Vagina (tissue), 2 donors: ENCODE measurements around the gene DBNDD1. TPM values are rescaled to one million over a fixed set of nuclear protein-coding genes. Genes with fewer than 3 reads are reported as not detected.

Experiments
- DNase-seq, 2 donors: peaks; one replicate each; pipeline ENCODE4 v3.0.0-alpha.2; 2017; ENCODE audit errors: extremely low spot score in 2 of 2
- H3K27ac ChIP-seq: fragments of 200-600 bp; sonication (generic); one replicate; pipeline ENCODE4 v1.5.1; 2019
- H3K27me3 ChIP-seq: fragments of 200-600 bp; sonication (generic); one replicate; pipeline ENCODE4 v1.5.1; 2019
- H3K36me3 ChIP-seq, 2 donors: fragments of 200-600 bp; sonication (generic); one replicate each; pipeline ENCODE4 v1.5.1; 2017 to 2019
- H3K4me1 ChIP-seq: fragments of 200-600 bp; sonication (generic); one replicate; pipeline ENCODE4 v1.5.1; 2019
- H3K4me3 ChIP-seq, 2 donors: fragments of 200-600 bp; sonication (generic); 1 replicate in 1 of 2; 2 replicates in 1 of 2; pipeline ENCODE4 v1.5.1; 2016 to 2019
- H3K9me3 ChIP-seq: fragments of 200-600 bp; sonication (generic); one replicate; pipeline ENCODE4 v1.5.1; 2019
- POLR2A ChIP-seq, 2 donors: fragments of 450-650 bp; IDR thresholded peaks; one replicate each; pipeline ENCODE4 v1.6.1; 2017; ENCODE audit warnings: antibody characterized with exemption in 2 of 2, mild to moderate bottlenecking in 2 of 2, moderate library complexity in 2 of 2
- POLR2AphosphoS5 ChIP-seq, 2 donors: sonication (generic); formaldehyde crosslinking; IDR thresholded peaks; one replicate each; pipeline ENCODE4 v1.9.0; 2017; ENCODE audit warnings: antibody characterized with exemption in 2 of 2, mild to moderate bottlenecking in 2 of 2, low read depth in 1 of 2; ENCODE audit not compliant: insufficient read depth in 1 of 2
- intact Hi-C: fragments of 100-400 bp; cut with DNase I; formaldehyde crosslinking; loops from one replicate; pipeline ENCODE4 v1.15.1; 2023
- total RNA-seq: library from RNA; depleted of rRNA; stranded (reverse); fragments of >200 nt; gene quantifications from one replicate; pipeline ENCODE4 v1.2.3, GENCODE V29; 2016
- TF ChIP-seq, protein P1 (sequence below), 3 experiments: fragments of 450-650 bp in 2 of 3; fragments of 200-600 bp in 1 of 3; sonication (generic) in 1 of 3; IDR thresholded peaks; one replicate each; pipeline ENCODE4 v1.5.1; 2017 to 2019; ENCODE audit warnings: antibody characterized with exemption in 3 of 3, mild to moderate bottlenecking in 2 of 3, moderate library complexity in 2 of 3

DBNDD1 gene
- total RNA-seq, 1 donor from 2014 or later: 8.1 TPM

DNA sequence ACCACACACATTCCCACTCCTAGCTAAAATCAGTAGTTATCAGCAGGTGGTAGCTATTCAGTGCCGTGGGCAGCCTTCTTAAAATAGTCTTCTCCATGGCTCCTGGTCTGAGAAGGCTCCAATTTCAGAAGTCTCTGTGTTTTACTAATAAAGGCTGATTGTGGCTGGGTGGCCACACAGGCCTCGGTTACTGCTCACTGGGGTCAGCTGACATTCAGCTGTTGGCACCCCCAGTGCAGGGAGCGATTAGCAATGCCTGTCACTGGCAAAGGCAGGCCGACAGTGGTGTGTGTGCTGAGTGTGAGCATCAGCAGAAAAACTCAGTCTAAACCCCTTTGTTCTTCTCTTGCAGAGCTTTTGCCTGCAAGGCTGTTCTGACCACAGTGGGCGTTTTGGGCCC is 16.6 kb upstream of the DBNDD1 start:
- peaks cover 4 to 42% of the 10 kb centered on the region in 2 donors for H3K36me3 ChIP-seq
- H3K4me1 ChIP-seq: no peaks in the 10 kb centered on the region
- H3K4me3 ChIP-seq: no peak overlapping the region
- intact Hi-C loops: no loop called here
- TF ChIP-seq, protein P1, sequence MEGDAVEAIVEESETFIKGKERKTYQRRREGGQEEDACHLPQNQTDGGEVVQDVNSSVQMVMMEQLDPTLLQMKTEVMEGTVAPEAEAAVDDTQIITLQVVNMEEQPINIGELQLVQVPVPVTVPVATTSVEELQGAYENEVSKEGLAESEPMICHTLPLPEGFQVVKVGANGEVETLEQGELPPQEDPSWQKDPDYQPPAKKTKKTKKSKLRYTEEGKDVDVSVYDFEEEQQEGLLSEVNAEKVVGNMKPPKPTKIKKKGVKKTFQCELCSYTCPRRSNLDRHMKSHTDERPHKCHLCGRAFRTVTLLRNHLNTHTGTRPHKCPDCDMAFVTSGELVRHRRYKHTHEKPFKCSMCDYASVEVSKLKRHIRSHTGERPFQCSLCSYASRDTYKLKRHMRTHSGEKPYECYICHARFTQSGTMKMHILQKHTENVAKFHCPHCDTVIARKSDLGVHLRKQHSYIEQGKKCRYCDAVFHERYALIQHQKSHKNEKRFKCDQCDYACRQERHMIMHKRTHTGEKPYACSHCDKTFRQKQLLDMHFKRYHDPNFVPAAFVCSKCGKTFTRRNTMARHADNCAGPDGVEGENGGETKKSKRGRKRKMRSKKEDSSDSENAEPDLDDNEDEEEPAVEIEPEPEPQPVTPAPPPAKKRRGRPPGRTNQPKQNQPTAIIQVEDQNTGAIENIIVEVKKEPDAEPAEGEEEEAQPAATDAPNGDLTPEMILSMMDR (IDR thresholded peaks at IDR 0.05): no peak
- TF ChIP-seq POLR2AphosphoS5 (IDR thresholded peaks at IDR 0.05; ENCODE audit: insufficient read depth in 1 of 2, low read depth in 1 of 2) (no peak), POLR2A (IDR thresholded peaks at IDR 0.05) (no peak)
- no peaks in the 10 kb centered on the region for H3K9me3 ChIP-seq
- no peak overlapping the region for H3K27ac ChIP-seq
- H3K27me3 ChIP-seq: no peaks in the 10 kb centered on the region
- no peak for DNase-seq

DNA sequence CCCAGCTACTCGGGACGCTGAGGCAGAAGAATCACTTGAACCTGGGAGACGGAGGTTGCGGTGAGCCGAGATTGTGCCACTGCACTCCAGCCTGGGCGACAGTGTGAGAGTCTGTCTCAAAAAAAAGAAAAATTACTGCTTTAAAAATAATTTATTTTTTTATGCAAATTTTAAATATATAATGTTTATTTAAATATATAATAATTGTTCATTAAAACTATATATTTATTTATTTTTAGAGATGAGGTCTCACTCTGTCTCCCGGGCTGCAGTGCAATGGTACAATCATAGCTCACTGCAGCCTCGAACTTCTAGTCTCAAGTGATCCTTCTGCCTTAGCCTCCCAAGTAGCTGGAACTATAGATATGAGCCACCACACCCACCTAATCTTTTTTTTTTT is 15.2 kb upstream of the DBNDD1 start:
- intact Hi-C loops: no loop called here
- H3K27me3 ChIP-seq: no peaks in the 10 kb centered on the region
- no peak overlapping the region for H3K4me3 ChIP-seq
- no peak for DNase-seq
- no peak overlapping the region for H3K27ac ChIP-seq
- peaks cover 4 to 42% of the 10 kb centered on the region in 2 donors for H3K36me3 ChIP-seq
- no peak for TF ChIP-seq POLR2AphosphoS5 (IDR thresholded peaks at IDR 0.05; ENCODE audit: insufficient read depth in 1 of 2, low read depth in 1 of 2)
- TF ChIP-seq, protein P1 (IDR thresholded peaks at IDR 0.05): no peak
- no peak for TF ChIP-seq POLR2A (IDR thresholded peaks at IDR 0.05)
- H3K4me1 ChIP-seq: no peaks in the 10 kb centered on the region
- no peaks in the 10 kb centered on the region for H3K9me3 ChIP-seq

DNA sequence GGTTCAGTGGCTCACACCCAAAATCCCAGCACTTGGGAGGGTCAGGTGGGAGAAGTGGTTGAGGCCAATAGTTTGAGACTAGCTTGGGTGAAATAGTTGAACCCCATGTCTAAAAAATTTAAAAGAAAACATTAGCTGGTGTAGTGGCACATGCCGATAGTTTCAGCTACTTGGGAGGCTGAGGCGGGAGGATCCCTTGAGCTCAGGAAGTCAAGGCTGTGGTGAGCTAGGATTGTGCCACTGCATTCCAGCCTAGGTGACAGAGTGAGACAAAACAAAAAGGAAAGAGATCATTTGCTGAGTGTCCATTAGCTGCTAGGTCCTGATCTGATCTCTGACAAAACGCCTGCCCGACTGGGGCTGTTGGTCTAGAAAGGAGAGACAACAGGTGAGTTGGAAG is 14.1 kb upstream of the DBNDD1 start:
- intact Hi-C loops: no loop called here
- H3K27me3 ChIP-seq: no peaks in the 10 kb centered on the region
- no peak for DNase-seq
- peaks cover 3 to 47% of the 10 kb centered on the region in 2 donors for H3K36me3 ChIP-seq
- H3K9me3 ChIP-seq: no peaks in the 10 kb centered on the region
- H3K4me3 ChIP-seq: no peak overlapping the region
- H3K27ac ChIP-seq: no peak overlapping the region
- H3K4me1 ChIP-seq: no peaks in the 10 kb centered on the region
- TF ChIP-seq POLR2AphosphoS5 (IDR thresholded peaks at IDR 0.05; ENCODE audit: insufficient read depth in 1 of 2, low read depth in 1 of 2) (no peak), POLR2A (IDR thresholded peaks at IDR 0.05) (no peak)
- TF ChIP-seq, protein P1 (IDR thresholded peaks at IDR 0.05): no peak

DNA sequence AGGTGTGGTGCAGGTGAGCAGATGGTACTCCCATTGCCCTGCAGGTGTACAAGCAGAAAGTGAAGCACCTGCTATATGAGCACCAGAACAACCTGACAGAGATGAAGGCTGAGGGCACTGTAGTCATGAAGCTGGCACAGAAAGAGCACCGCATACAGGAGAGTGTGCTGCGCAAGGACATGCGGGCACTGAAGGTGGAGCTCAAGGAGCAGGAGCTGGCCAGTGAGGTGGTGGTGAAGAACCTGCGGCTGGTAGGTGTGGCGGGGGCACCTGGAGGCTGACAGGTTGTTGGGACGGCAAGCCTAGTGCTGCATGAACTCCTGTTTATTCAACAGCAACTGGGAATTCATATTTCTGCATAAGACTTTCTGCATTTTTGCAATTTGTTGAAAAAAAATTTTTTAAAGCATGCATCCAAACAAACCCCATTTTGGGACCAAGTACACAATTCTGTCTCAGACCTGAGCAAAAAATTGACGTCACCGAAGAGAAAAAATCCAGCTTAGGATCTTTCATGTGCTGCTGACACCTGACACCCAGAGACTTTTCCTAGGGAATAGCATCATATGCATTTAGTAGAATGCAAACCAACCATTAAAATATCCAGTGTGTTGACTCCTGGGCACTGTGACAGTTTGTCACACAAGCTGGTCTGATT is 13.5 kb upstream of the DBNDD1 start:
- peaks cover 0 to 46% of the 10 kb centered on the region in 2 donors for H3K36me3 ChIP-seq
- H3K4me3 ChIP-seq: no peak overlapping the region
- TF ChIP-seq, protein P1 (IDR thresholded peaks at IDR 0.05): no peak
- TF ChIP-seq POLR2AphosphoS5 (IDR thresholded peaks at IDR 0.05; ENCODE audit: insufficient read depth in 1 of 2, low read depth in 1 of 2) (no peak), POLR2A (IDR thresholded peaks at IDR 0.05) (no peak)
- no peaks in the 10 kb centered on the region for H3K27me3 ChIP-seq
- intact Hi-C loops: no loop called here
- H3K27ac ChIP-seq: no peak overlapping the region
- H3K4me1 ChIP-seq: no peaks in the 10 kb centered on the region
- DNase-seq: no peak
- H3K9me3 ChIP-seq: no peaks in the 10 kb centered on the region

DNA sequence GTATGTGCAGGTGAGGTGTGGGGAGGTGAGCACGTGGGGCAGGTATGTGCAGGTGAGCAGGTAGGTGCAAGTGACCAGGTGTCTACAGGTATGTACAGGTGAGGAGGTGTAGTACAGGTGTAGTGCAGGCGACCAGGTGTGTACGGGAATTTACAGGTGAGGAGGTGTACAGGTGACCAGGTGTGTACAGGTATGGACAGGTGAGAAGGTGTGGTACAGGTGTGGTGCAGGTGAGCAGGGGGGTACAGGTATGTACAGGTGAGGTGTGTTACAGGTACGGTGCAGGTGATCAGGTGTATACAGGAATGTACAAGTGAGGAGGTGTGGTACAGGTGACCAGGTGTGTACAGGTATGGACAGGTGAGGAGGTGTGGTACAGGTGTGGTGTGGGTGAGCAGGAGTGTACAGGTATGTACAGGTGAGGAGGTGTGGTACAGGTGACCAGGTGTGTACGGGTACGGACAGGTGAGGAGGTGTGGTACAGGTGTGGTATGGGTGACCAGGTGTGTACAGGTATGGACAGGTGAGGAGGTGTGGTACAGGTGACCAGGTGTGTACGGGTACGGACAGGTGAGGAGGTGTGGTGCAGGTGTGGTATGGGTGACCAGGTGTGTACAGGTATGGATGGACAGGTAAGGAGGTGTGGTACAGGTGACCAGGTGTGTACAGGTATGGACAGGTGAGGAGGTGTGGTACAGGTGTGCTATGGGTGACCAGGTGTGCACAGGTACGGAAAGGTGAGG is 12.8 kb upstream of the DBNDD1 start:
- no peak for TF ChIP-seq POLR2A (IDR thresholded peaks at IDR 0.05)
- TF ChIP-seq, protein P1 (IDR thresholded peaks at IDR 0.05): no peak
- TF ChIP-seq POLR2AphosphoS5 (IDR thresholded peaks at IDR 0.05; ENCODE audit: insufficient read depth in 1 of 2, low read depth in 1 of 2): no peak
- no peak overlapping the region for H3K4me3 ChIP-seq
- H3K27me3 ChIP-seq: no peaks in the 10 kb centered on the region
- H3K4me1 ChIP-seq: no peaks in the 10 kb centered on the region
- no peaks in the 10 kb centered on the region for H3K9me3 ChIP-seq
- intact Hi-C loops: no loop called here
- peaks cover 0 to 39% of the 10 kb centered on the region in 2 donors for H3K36me3 ChIP-seq
- no peak for DNase-seq
- H3K27ac ChIP-seq: no peak overlapping the region
